H1 (cell line): ENCODE measurements around the gene PLVAP. TPM values are rescaled to one million over a fixed set of nuclear protein-coding genes. Genes with fewer than 3 reads are reported as not detected.
A peak's percentile ranks its signal among the peaks of the same experiment; 100 is the strongest.

Experiments used
- CTCF ChIA-PET: fragments of 300-600 bp; sonication (Branson Sonifier 250); formaldehyde crosslinking; loops from one replicate; lab custom pipeline; 2021; ENCODE audit not compliant: partially characterized antibody; lab: Charles Lee
- POLR2A ChIA-PET: fragments of 300-600 bp; sonication (Branson Sonifier 250); formaldehyde crosslinking; loops from one replicate; lab custom pipeline; 2021; ENCODE audit warnings: inconsistent platforms; ENCODE audit not compliant: partially characterized antibody; lab: Charles Lee
- DNase-seq, 2 experiments: peaks; one replicate each; pipeline versions ENCODE4 v3.0.0 to v3.0.0-alpha.2; 2010 to 2022; ENCODE audit warnings: low spot score in 2 of 2, low read depth in 1 of 2, mixed read lengths in 1 of 2
- FAIRE-seq: peaks from 2 replicates; lab custom pipeline; 2011; peaks lifted over from hg19 to GRCh38; lab: Jason Lieb, UNC
- H2AFZ ChIP-seq: 2 replicates; pipeline ENCODE4 v1.8.1; 2012; ENCODE audit warnings: low read length, inconsistent platforms
- H2AK5ac ChIP-seq: 2 replicates; pipeline ENCODE4 v1.6.1; 2013; ENCODE audit warnings: low read depth, low read length
- H2BK120ac ChIP-seq: replicated peaks from 2 replicates; pipeline ENCODE3; 2013; ENCODE audit warnings: low read depth, low read length, inconsistent platforms
- H2BK12ac ChIP-seq: 2 replicates; pipeline ENCODE4 v1.6.1; 2013; ENCODE audit warnings: low read depth, low read length
- H2BK15ac ChIP-seq: 2 replicates; pipeline ENCODE4 v1.6.1; 2013; ENCODE audit warnings: low read length
- H2BK20ac ChIP-seq: 2 replicates; pipeline ENCODE4 v1.6.1; 2013; ENCODE audit warnings: low read length
- H2BK5ac ChIP-seq: 2 replicates; pipeline ENCODE4 v1.6.1; 2013; ENCODE audit warnings: low read depth, low read length
- H3K14ac ChIP-seq: 2 replicates; pipeline ENCODE4 v1.6.1; 2013; ENCODE audit warnings: inconsistent platforms; ENCODE audit not compliant: insufficient read length
- H3K18ac ChIP-seq: 2 replicates; pipeline ENCODE4 v1.6.1; 2013; ENCODE audit warnings: low read length; ENCODE audit errors: extremely low read depth
- H3K23ac ChIP-seq: 2 replicates; pipeline ENCODE4 v1.6.1; 2013; ENCODE audit warnings: inconsistent platforms; ENCODE audit not compliant: insufficient read length
- H3K23me2 ChIP-seq: 2 replicates; pipeline ENCODE4 v1.6.1; 2013; ENCODE audit warnings: low read depth, low read length
- H3K27ac ChIP-seq: 2 replicates; pipeline ENCODE4 v1.6.1; 2011; ENCODE audit warnings: low read depth, low read length, inconsistent platforms
- H3K27me3 ChIP-seq, 4 experiments: replicated peaks in 1 of 4; 1 replicate in 1 of 4; 2 replicates in 3 of 4; pipeline versions ENCODE4 v1.6.1 to v1.8.1; 2011 to 2013; ENCODE audit warnings: low read length in 3 of 4, mild to moderate bottlenecking in 3 of 4, inconsistent platforms in 2 of 4, mixed read lengths in 2 of 4, moderate library complexity in 1 of 4; ENCODE audit not compliant: control insufficient read depth in 3 of 4, insufficient read depth in 3 of 4; ENCODE audit errors: extremely low read depth in 1 of 4
- H3K36me3 ChIP-seq, 4 experiments: 2 replicates each; pipeline versions ENCODE4 v1.6.1 to v1.8.1; 2011 to 2013; ENCODE audit warnings: mild to moderate bottlenecking in 4 of 4, low read length in 3 of 4, moderate library complexity in 2 of 4, control low read depth in 1 of 4, inconsistent platforms in 1 of 4; ENCODE audit not compliant: insufficient read depth in 4 of 4, control insufficient read depth in 2 of 4
- H3K4ac ChIP-seq: replicated peaks from 2 replicates; pipeline ENCODE3; 2013; ENCODE audit warnings: low read length, low read depth, mixed read lengths, inconsistent platforms; ENCODE audit not compliant: insufficient read length
- H3K4me1 ChIP-seq, 4 experiments: replicated peaks in 1 of 4; 1 replicate in 1 of 4; 2 replicates in 3 of 4; pipeline versions ENCODE4 v1.6.1 to v1.8.1; 2011 to 2013; ENCODE audit warnings: low read length in 3 of 4, inconsistent platforms in 2 of 4, mixed read lengths in 1 of 4; ENCODE audit not compliant: insufficient read depth in 4 of 4, control insufficient read depth in 3 of 4
- H3K4me2 ChIP-seq, 2 experiments: 2 replicates each; pipeline versions ENCODE4 v1.6.1 to v1.8.1; 2011 to 2013; ENCODE audit warnings: low read depth in 2 of 2, low read length in 2 of 2, control low read depth in 1 of 2, inconsistent platforms in 1 of 2, mild to moderate bottlenecking in 1 of 2; ENCODE audit not compliant: insufficient read depth in 1 of 2
- H3K4me3 ChIP-seq, 4 experiments: fragments of 200-600, 300-600 bp in 1 of 4; sonication (generic), shearing (Covaris generic), sonication (Bioruptor Twin) in 1 of 4; 2 replicates each; pipeline versions ENCODE4 v1.5.1 to v1.8.1; 2011 to 2016; ENCODE audit warnings: low read length in 4 of 4, low read depth in 3 of 4, control low read depth in 2 of 4, inconsistent platforms in 2 of 4, mild to moderate bottlenecking in 2 of 4, mixed read lengths in 1 of 4, moderate library complexity in 1 of 4; ENCODE audit not compliant: insufficient read depth in 2 of 4; ENCODE audit errors: extremely low read depth in 1 of 4
- H3K56ac ChIP-seq: replicated peaks from 2 replicates; pipeline ENCODE3; 2013; ENCODE audit warnings: low read depth, mild to moderate bottlenecking, mixed read lengths, low read length, inconsistent platforms; ENCODE audit not compliant: insufficient read length
- H3K79me1 ChIP-seq: 2 replicates; pipeline ENCODE4 v1.6.1; 2013; ENCODE audit warnings: low read depth, low read length, control low read depth
- H3K79me2 ChIP-seq, 2 experiments: 2 replicates each; pipeline versions ENCODE4 v1.6.1 to v1.8.1; 2012 to 2013; ENCODE audit warnings: low read length in 2 of 2, mild to moderate bottlenecking in 2 of 2, inconsistent platforms in 1 of 2; ENCODE audit not compliant: insufficient read depth in 2 of 2, control insufficient read depth in 1 of 2
- H3K9ac ChIP-seq, 4 experiments: replicated peaks in 1 of 4; 1 replicate in 1 of 4; 2 replicates in 3 of 4; pipeline versions ENCODE4 v1.6.1 to v1.8.1; 2011 to 2013; ENCODE audit warnings: low read depth in 3 of 4, low read length in 3 of 4, control low read depth in 2 of 4, mild to moderate bottlenecking in 2 of 4, moderate library complexity in 2 of 4, inconsistent platforms in 1 of 4; ENCODE audit errors: extremely low read depth in 1 of 4
- H3K9me3 ChIP-seq, 2 experiments: 2 replicates each; pipeline versions ENCODE4 v1.6.1 to v1.8.1; 2012 to 2013; ENCODE audit warnings: mild to moderate bottlenecking in 2 of 2, moderate library complexity in 2 of 2, control low read depth in 1 of 2, inconsistent platforms in 1 of 2, low read depth in 1 of 2, low read length in 1 of 2, mixed read lengths in 1 of 2; ENCODE audit not compliant: insufficient read depth in 2 of 2
- H4K20me1 ChIP-seq, 2 experiments: replicated peaks in 1 of 2; 2 replicates each; pipeline versions ENCODE3 to v1.8.1; 2011 to 2013; ENCODE audit warnings: inconsistent platforms in 2 of 2, low read length in 2 of 2, mild to moderate bottlenecking in 1 of 2; ENCODE audit not compliant: insufficient read depth in 2 of 2, control insufficient read depth in 1 of 2
- H4K5ac ChIP-seq: 2 replicates; pipeline ENCODE4 v1.6.1; 2013; ENCODE audit warnings: low read length, low read depth, mixed read lengths, inconsistent platforms; ENCODE audit not compliant: insufficient read length
- H4K8ac ChIP-seq: 2 replicates; pipeline ENCODE4 v1.8.0; 2013; ENCODE audit warnings: mild to moderate bottlenecking, moderate library complexity, low read length, inconsistent platforms; ENCODE audit not compliant: insufficient read depth; ENCODE audit errors: extremely low read depth
- H4K91ac ChIP-seq: replicated peaks from 2 replicates; pipeline ENCODE3; 2013; ENCODE audit warnings: low read length, mixed read lengths, inconsistent platforms; ENCODE audit not compliant: insufficient read length
- CHD1 ChIP-seq: IDR thresholded peaks from 2 replicates; pipeline ENCODE4 v1.6.1; 2012; ENCODE audit warnings: low read depth, low read length, improper control_type of control experiment
- E2F6 ChIP-seq: IDR thresholded peaks from 2 replicates; pipeline ENCODE4 v1.6.1; 2012; ENCODE audit warnings: inconsistent platforms
- FOSL1 ChIP-seq: IDR thresholded peaks from 2 replicates; pipeline ENCODE4 v1.6.1; 2011; ENCODE audit warnings: mild to moderate bottlenecking, low read depth, low read length, moderate library complexity; ENCODE audit not compliant: insufficient read depth
- GABPA ChIP-seq: IDR thresholded peaks from 2 replicates; pipeline ENCODE4 v1.6.1; 2011; ENCODE audit warnings: mild to moderate bottlenecking, low read length, moderate library complexity, borderline replicate concordance; ENCODE audit not compliant: insufficient read depth
- KDM5A ChIP-seq: fragments of 200-600 bp; IDR thresholded peaks from 2 replicates; pipeline ENCODE4 v1.7.1; 2012; ENCODE audit warnings: mild to moderate bottlenecking, low read length, inconsistent platforms, mixed read lengths
- MAX ChIP-seq: IDR thresholded peaks from 2 replicates; pipeline ENCODE4 v1.6.1; 2012; ENCODE audit warnings: inconsistent platforms
- POLR2AphosphoS5 ChIP-seq: IDR thresholded peaks from 2 replicates; pipeline ENCODE4 v1.6.1; 2011; ENCODE audit warnings: low read depth, low read length
- RXRA ChIP-seq: IDR thresholded peaks from 2 replicates; pipeline ENCODE4 v1.6.1; 2011; ENCODE audit warnings: low read depth, mild to moderate bottlenecking, low read length, moderate library complexity; ENCODE audit not compliant: insufficient read depth
- TAF7 ChIP-seq: optimal IDR thresholded peaks from 2 replicates; pipeline ENCODE3; 2011; ENCODE audit warnings: low read depth, mild to moderate bottlenecking, inconsistent platforms, low read length, moderate library complexity, borderline replicate concordance
- YY1 ChIP-seq: IDR thresholded peaks from 2 replicates; pipeline ENCODE4 v1.6.1; 2011; ENCODE audit warnings: low read depth, mild to moderate bottlenecking, low read length
- whole genome bisulfite sequencing, 2 experiments: shearing (Covaris generic) in 1 of 2; methylation state at CpG; one replicate each; pipeline versions ENCODE4 v1.1.6 to v1.1.7; 2013 to 2015; ENCODE audit warnings: low lambda C conversion rate in 2 of 2, mixed read lengths in 2 of 2, inconsistent platforms in 1 of 2, low coverage in 1 of 2, missing lambda C conversion rate in 1 of 2; ENCODE audit not compliant: insufficient replicate concordance in 2 of 2, insufficient coverage in 1 of 2, insufficient read length in 1 of 2; ENCODE audit errors: extremely low coverage in 1 of 2, missing lambda C conversion rate in 1 of 2; 5-methylcytosine and 5-hydroxymethylcytosine counted together
- polyA plus RNA-seq, 7 experiments: library from polyadenylated mRNA; depleted of rRNA in 3 of 7; stranded (reverse) in 5 of 7; unstranded in 2 of 7; fragments of >200 nt in 5 of 7; fragments of 200-250 nt in 2 of 7; gene quantifications; 1 replicate in 5 of 7; 2 replicates in 1 of 7; 4 replicates in 1 of 7; pipeline versions ENCODE4 v1.2.1 to v1.2.3, GENCODE V29; 2011 to 2013; ENCODE audit warnings: missing spikeins in 2 of 7, mixed read lengths in 2 of 7
- total RNA-seq: library from RNA; stranded (reverse); fragmentation: NEBNext Ultra II Directional; extraction: Animal tissue kit (Norgen Biotek cat#: 25700); gene quantifications from 2 replicates; pipeline ENCODE4 v1.2.1, GENCODE V29; 2021

The PLVAP gene
- total and polyA plus RNA-seq, 2 of the 8 experiments (the other 6 are each of a cell fraction or from before 2014, with no cell fraction given), result 0.32 TPM; not detected in 1

- H3K36me3 ChIP-seq, result peaks cover 0 to 1% (median 0%) of the 10 kb centered on the region in 4 experiments; a peak in 2 of 8 replicates
- TF ChIP-seq TAF7 (peak; percentile 23), FOSL1 (no peak), GABPA (no peak), YY1 (0 out of 2 replicates have a peak, but pooled peaks have one; percentile 19), POLR2AphosphoS5 (no peak), MAX (peak; percentile 48; the same call in 1 of the 2 replicates), RXRA (no peak), KDM5A (no peak), CHD1 (no peak), E2F6 (peak; percentile 65; the same call in 1 of the 2 replicates)
- peak overlapping the region; percentile 96 for H2BK5ac ChIP-seq
- H4K5ac ChIP-seq, result peak overlapping the region; percentile 89
- H2BK12ac ChIP-seq, result 0 out of 2 replicates have a peak overlapping the region, but pooled peaks have one; percentile 68
- H3K14ac ChIP-seq, result no peak overlapping the region
- no peak overlapping the region for H2BK20ac ChIP-seq
- POLR2A ChIA-PET, result interaction anchor here (0.6 to 18.5 kb wide), 8 partner anchors 9 to 109 kb away, joined by 3 to 329 read pairs (median 3); partner anchors contain the start of genes ANO8 and USE1
- H2AFZ ChIP-seq, result 0 out of 2 replicates have a peak overlapping the region, but pooled peaks have one; percentile 30
- peak overlapping the region; percentile 95 for H3K18ac ChIP-seq
- FAIRE-seq (no peak), DNase-seq (no peak)
- no peak overlapping the region for H3K23ac ChIP-seq
- peak overlapping the region; percentile 75 for H3K4ac ChIP-seq
- peak overlapping the region; percentile 81 for H3K27ac ChIP-seq
- no peaks in the 10 kb centered on the region for H3K9me3 ChIP-seq
- peak overlapping the region; percentile 21 for H2BK120ac ChIP-seq
- peaks cover 1 to 10% of the 10 kb centered on the region in 2 experiments for H4K20me1 ChIP-seq
- peaks cover 8 to 19% of the 10 kb centered on the region in 2 experiments; a peak in 3 of 4 replicates for H3K79me2 ChIP-seq
- H3K9ac ChIP-seq, result peak overlapping the region; percentile 40 to 84 (median 82)
- H2BK15ac ChIP-seq, result no peak overlapping the region
- no peak overlapping the region; the same call in 1 of the 2 replicates for H4K8ac ChIP-seq
- H3K4me3 ChIP-seq, result peak overlapping the region; percentile 75 to 95 (median 80)
- peak overlapping the region; percentile 97 for H4K91ac ChIP-seq
- H3K79me1 ChIP-seq, result peaks cover 10% of the 10 kb centered on the region
- H2AK5ac ChIP-seq, result no peak overlapping the region
- H3K27me3 ChIP-seq, result no peaks in the 10 kb centered on the region
- CTCF ChIA-PET, result interaction anchor here (0.7 to 2.5 kb wide), 12 partner anchors 10 to 85 kb away, joined by 3 to 12 read pairs (median 6); no protein-coding TSS in a partner anchor
- H3K4me2 ChIP-seq, result peak overlapping the region; percentile 82 to 90
- 5% methylated on average over 28 of the region's 28 CpGs; no CpG with 5 or more reads in 1 of the 2 experiments for WGBS, 2 experiments
- peaks cover 12% of the 10 kb centered on the region for H3K23me2 ChIP-seq
- peaks cover 14 to 29% (median 19%) of the 10 kb centered on the region in 4 experiments for H3K4me1 ChIP-seq
- H3K56ac ChIP-seq, result peak overlapping the region; percentile 88
Measured at GRCh38 chr19:17306285-17306714, 70.8 kb downstream of the PLVAP start.
